ENCODE data around the gene RILPL2. TPM values are rescaled to one million over a fixed set of nuclear protein-coding genes. Genes with fewer than 3 reads are reported as not detected.

RILPL2 gene
- total RNA-seq, 1 experiment from 2014 or later, result 1.1 TPM

- TF ChIP-seq STAT6 (CRISPR knock-in tag; conservative IDR thresholded peaks at IDR 0.05; ENCODE audit: low read depth), result no peak
- no peak for TF ChIP-seq ZNF512 (CRISPR knock-in tag; IDR thresholded peaks at IDR 0.05; ENCODE audit: borderline replicate concordance)
- no peak for TF ChIP-seq MYBL2 (CRISPR knock-in tag; IDR thresholded peaks at IDR 0.05)
- no peak for TF ChIP-seq ZNF281 (CRISPR knock-in tag; IDR thresholded peaks at IDR 0.05)
- no peak for TF ChIP-seq IRF1 (CRISPR knock-in tag; IDR thresholded peaks at IDR 0.05)
- TF ChIP-seq JUN (CRISPR knock-in tag; IDR thresholded peaks at IDR 0.05), result no peak
- no peak; the same call in 1 of the 2 replicates for TF ChIP-seq ESRRA (CRISPR knock-in tag; IDR thresholded peaks at IDR 0.05; ENCODE audit: borderline replicate concordance)
- TF ChIP-seq HMGXB4 (CRISPR knock-in tag; IDR thresholded peaks at IDR 0.05), result peak; percentile 38; the same call in 1 of the 2 replicates
- TF ChIP-seq ELF4 (CRISPR knock-in tag; IDR thresholded peaks at IDR 0.05; ENCODE audit: low read depth), result no peak
- TF ChIP-seq ZNF416 (CRISPR knock-in tag; IDR thresholded peaks at IDR 0.05), result no peak
- no peak for TF ChIP-seq ATF6 (CRISPR knock-in tag; IDR thresholded peaks at IDR 0.05)
- no peak for TF ChIP-seq ZNF671 (CRISPR knock-in tag; IDR thresholded peaks at IDR 0.05)
- no peak for TF ChIP-seq ZNF138 (CRISPR knock-in tag; conservative IDR thresholded peaks at IDR 0.05)
- no peak for TF ChIP-seq ATF1 (CRISPR knock-in tag; IDR thresholded peaks at IDR 0.05)
- no peak for TF ChIP-seq TCF7 (CRISPR knock-in tag; IDR thresholded peaks at IDR 0.05; ENCODE audit: low read depth)
- no peak for TF ChIP-seq NFYB (CRISPR knock-in tag; conservative IDR thresholded peaks at IDR 0.05; ENCODE audit: low read depth)
- TF ChIP-seq MLX (CRISPR knock-in tag; IDR thresholded peaks at IDR 0.05), result no peak
- TF ChIP-seq ZNF232 (CRISPR knock-in tag; IDR thresholded peaks at IDR 0.05), result 0 out of 2 replicates have a peak, but pooled peaks have one; percentile 24
- no peak for TF ChIP-seq OVOL2 (CRISPR knock-in tag; IDR thresholded peaks at IDR 0.05; ENCODE audit: borderline replicate concordance)
- TF ChIP-seq E2F5 (CRISPR knock-in tag; IDR thresholded peaks at IDR 0.05), result 0 out of 2 replicates have a peak, but pooled peaks have one; percentile 38
- no peak for TF ChIP-seq GTF2I (CRISPR knock-in tag; conservative IDR thresholded peaks at IDR 0.05)
- TF ChIP-seq CBFB (CRISPR knock-in tag; IDR thresholded peaks at IDR 0.05; ENCODE audit: low read depth), result no peak
- no peak for TF ChIP-seq CDX4 (CRISPR knock-in tag; IDR thresholded peaks at IDR 0.05; ENCODE audit: borderline replicate concordance)
Observed at GRCh38 chr12:123457980-123458779, 21.7 kb upstream of the RILPL2 start, which contains the start of gene SNRNP35 (continued).
